Upper lobe of left lung (tissue), 6 donors: ENCODE data around the gene CLEC20A. TPM values are rescaled to one million over a fixed set of nuclear protein-coding genes. Genes with fewer than 3 reads are reported as not detected.
A peak's percentile ranks its signal among the peaks of the same experiment; 100 is the strongest.

Experiments
- ATAC-seq, 2 donors: fragments of 200-7000 bp; cut with Tn5 transposase; one replicate each; pipeline ENCODE4 v1.9.1; 2022; ENCODE audit warnings: mild to moderate bottlenecking in 2 of 2, moderate library complexity in 2 of 2; ENCODE audit not compliant: low FRiP score in 2 of 2
- DNase-seq, 2 donors: peaks; one replicate each; pipeline ENCODE4 v3.0.0-alpha.2; 2019 to 2020
- H3K27ac ChIP-seq, 4 donors: fragments of 200-600 bp; sonication (generic); one replicate each; pipeline ENCODE4 v1.5.1; 2016 to 2019
- H3K27me3 ChIP-seq, 4 donors: fragments of 200-600 bp; sonication (generic); one replicate each; pipeline ENCODE4 v1.5.1; 2017 to 2019
- H3K36me3 ChIP-seq, 4 donors: fragments of 200-600 bp; sonication (generic); one replicate each; pipeline ENCODE4 v1.5.1; 2016 to 2019
- H3K4me1 ChIP-seq, 4 donors: fragments of 200-600 bp; sonication (generic); one replicate each; pipeline ENCODE4 v1.5.1; 2018 to 2019
- H3K4me3 ChIP-seq, 4 donors: fragments of 200-600 bp; sonication (generic); one replicate each; pipeline ENCODE4 v1.5.1; 2017 to 2019; ENCODE audit warnings: mild to moderate bottlenecking in 2 of 4, moderate library complexity in 1 of 4
- H3K9me3 ChIP-seq, 4 donors: fragments of 200-600 bp; sonication (generic); one replicate each; pipeline ENCODE4 v1.5.1; 2018 to 2019
- CTCF ChIP-seq, 6 experiments: fragments of 450-650 bp in 4 of 6; fragments of 200-600 bp in 2 of 6; sonication (generic) in 2 of 6; IDR thresholded peaks; one replicate each; pipeline ENCODE4 v1.5.1; 2016 to 2019; ENCODE audit warnings: antibody characterized with exemption in 6 of 6
- EP300 ChIP-seq, 4 donors: sonication (generic); formaldehyde crosslinking; IDR thresholded peaks; one replicate each; pipeline ENCODE4 v1.5.1; 2017; ENCODE audit warnings: antibody characterized with exemption in 4 of 4, control low read depth in 2 of 4
- POLR2A ChIP-seq, 4 donors: fragments of 450-650 bp; IDR thresholded peaks; one replicate each; pipeline ENCODE4 v1.5.1; 2016 to 2017; ENCODE audit warnings: antibody characterized with exemption in 4 of 4, mild to moderate bottlenecking in 2 of 4
- POLR2AphosphoS5 ChIP-seq, 2 donors: sonication (generic); formaldehyde crosslinking; IDR thresholded peaks; one replicate each; pipeline ENCODE4 v1.5.1; 2017; ENCODE audit warnings: antibody characterized with exemption in 2 of 2
- WGBS, 2 donors: methylation state at CpG; one replicate each; pipeline ENCODE4 v1.1.5; 2017 to 2018; 5-methylcytosine and 5-hydroxymethylcytosine counted together
- total RNA-seq, 6 donors: library from RNA; depleted of rRNA in 4 of 6; stranded (reverse); fragments of >200 nt in 4 of 6; gene quantifications; one replicate each; pipeline versions ENCODE4 v1.1.0 to v1.2.1, GENCODE V29; 2016 to 2021
- donor health status: DM: no; HTN: no; CAD: no; lungs with moderate emphysema.
- donor health status: DM: no; HTN: yes; CAD: no; lungs with severe emphysema.

The CLEC20A gene
- total RNA-seq, 6 donors from 2014 or later = not detected

- H3K4me3 ChIP-seq = no peak overlapping the region
- H3K9me3 ChIP-seq = no peaks in the 10 kb centered on the region
- no peak for TF ChIP-seq CTCF (IDR thresholded peaks at IDR 0.05)
- no peak for TF ChIP-seq POLR2A (IDR thresholded peaks at IDR 0.05)
- no peak for TF ChIP-seq POLR2AphosphoS5 (IDR thresholded peaks at IDR 0.05)
- TF ChIP-seq EP300 (IDR thresholded peaks at IDR 0.05) = no peak
- no peak for DNase-seq
- WGBS, 2 donors = 88 to 93% methylated on average over 13 to 16 of the region's 16 CpGs
- H3K36me3 ChIP-seq = no peaks in the 10 kb centered on the region
- ATAC-seq = no peak
- no peaks in the 10 kb centered on the region for H3K27me3 ChIP-seq
- H3K27ac ChIP-seq = no peak overlapping the region
- H3K4me1 ChIP-seq = peaks cover 0 to 15% (median 0%) of the 10 kb centered on the region in 4 donors
Measured at GRCh38 chr1:178498896-178499675, 2.3 kb upstream of the CLEC20A start.

GRCh38 chr1:178497903-178498478 is 1.2 kb upstream of the CLEC20A start:
- TF ChIP-seq POLR2AphosphoS5 (IDR thresholded peaks at IDR 0.05) (no peak), CTCF (IDR thresholded peaks at IDR 0.05) (no peak), POLR2A (IDR thresholded peaks at IDR 0.05) (no peak), EP300 (IDR thresholded peaks at IDR 0.05) (no peak)
- no peak for DNase-seq
- peaks cover 0 to 15% (median 0%) of the 10 kb centered on the region in 4 donors for H3K4me1 ChIP-seq
- H3K27ac ChIP-seq = no peak overlapping the region
- no peak for ATAC-seq
- H3K9me3 ChIP-seq = no peaks in the 10 kb centered on the region
- no peaks in the 10 kb centered on the region for H3K27me3 ChIP-seq
- WGBS, 2 donors = 92 to 96% methylated on average over 7 of the region's 7 CpGs
- H3K36me3 ChIP-seq = no peaks in the 10 kb centered on the region
- no peak overlapping the region for H3K4me3 ChIP-seq

- H3K4me1 ChIP-seq = peaks cover 0 to 7% (median 0%) of the 10 kb centered on the region in 4 donors
- no peaks in the 10 kb centered on the region for H3K36me3 ChIP-seq
- peak in 1 of 2 donors; percentile 62 for DNase-seq
- no peaks in the 10 kb centered on the region for H3K27me3 ChIP-seq
- TF ChIP-seq POLR2A (IDR thresholded peaks at IDR 0.05) = no peak
- TF ChIP-seq POLR2AphosphoS5 (IDR thresholded peaks at IDR 0.05) = no peak
- TF ChIP-seq CTCF (IDR thresholded peaks at IDR 0.05) = no peak
- TF ChIP-seq EP300 (IDR thresholded peaks at IDR 0.05) = no peak
- H3K27ac ChIP-seq = no peak overlapping the region
- no peaks in the 10 kb centered on the region for H3K9me3 ChIP-seq
- H3K4me3 ChIP-seq = no peak overlapping the region
- ATAC-seq = no peak
- 83 to 87% methylated on average over 12 to 16 of the region's 16 CpGs for WGBS, 2 donors
Measured at GRCh38 chr1:178495741-178496409, 889 bp downstream of the CLEC20A start.

GRCh38 chr1:178495158-178495557 is 1.6 kb downstream of the CLEC20A start:
- no peak overlapping the region for H3K27ac ChIP-seq
- TF ChIP-seq POLR2AphosphoS5 (IDR thresholded peaks at IDR 0.05) (no peak), CTCF (IDR thresholded peaks at IDR 0.05) (no peak), POLR2A (IDR thresholded peaks at IDR 0.05) (no peak), EP300 (IDR thresholded peaks at IDR 0.05) (no peak)
- DNase-seq (no peak), ATAC-seq (no peak)
- no peaks in the 10 kb centered on the region for H3K9me3 ChIP-seq
- peaks cover 0 to 4% (median 0%) of the 10 kb centered on the region in 4 donors for H3K4me1 ChIP-seq
- WGBS, 2 donors = 80 to 100% methylated on average over 1 of the region's 1 CpG
- no peaks in the 10 kb centered on the region for H3K36me3 ChIP-seq
- H3K4me3 ChIP-seq = no peak overlapping the region
- no peaks in the 10 kb centered on the region for H3K27me3 ChIP-seq
